ENCODE data around the gene LSM4.

DNA sequence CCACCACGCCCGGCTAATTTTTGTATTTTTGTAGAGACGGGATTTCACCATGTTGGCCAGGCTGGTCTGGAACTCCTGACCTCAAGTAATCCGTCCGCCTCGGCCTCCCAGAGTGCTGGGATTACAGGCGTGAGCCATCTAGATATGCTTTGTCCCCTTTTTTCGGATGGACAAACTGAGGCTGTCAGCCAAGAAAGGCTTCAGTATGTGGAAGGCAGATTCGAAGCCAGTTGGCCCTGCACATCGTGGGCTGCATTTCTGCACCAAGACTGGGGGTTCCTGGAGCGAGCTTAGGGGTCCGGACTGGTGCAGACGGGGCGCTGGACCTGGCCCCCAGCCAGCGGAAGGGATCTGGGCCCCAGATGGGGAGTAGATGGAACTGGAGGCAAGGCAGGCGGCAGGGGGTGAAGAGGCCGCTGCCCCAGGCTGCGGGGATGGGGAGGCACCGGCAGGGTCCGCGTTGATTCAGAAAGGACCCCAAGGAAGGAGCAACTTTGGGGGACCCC is 31.8 kb downstream of the LSM4 start:
- TF ChIP-seq, protein P1, sequence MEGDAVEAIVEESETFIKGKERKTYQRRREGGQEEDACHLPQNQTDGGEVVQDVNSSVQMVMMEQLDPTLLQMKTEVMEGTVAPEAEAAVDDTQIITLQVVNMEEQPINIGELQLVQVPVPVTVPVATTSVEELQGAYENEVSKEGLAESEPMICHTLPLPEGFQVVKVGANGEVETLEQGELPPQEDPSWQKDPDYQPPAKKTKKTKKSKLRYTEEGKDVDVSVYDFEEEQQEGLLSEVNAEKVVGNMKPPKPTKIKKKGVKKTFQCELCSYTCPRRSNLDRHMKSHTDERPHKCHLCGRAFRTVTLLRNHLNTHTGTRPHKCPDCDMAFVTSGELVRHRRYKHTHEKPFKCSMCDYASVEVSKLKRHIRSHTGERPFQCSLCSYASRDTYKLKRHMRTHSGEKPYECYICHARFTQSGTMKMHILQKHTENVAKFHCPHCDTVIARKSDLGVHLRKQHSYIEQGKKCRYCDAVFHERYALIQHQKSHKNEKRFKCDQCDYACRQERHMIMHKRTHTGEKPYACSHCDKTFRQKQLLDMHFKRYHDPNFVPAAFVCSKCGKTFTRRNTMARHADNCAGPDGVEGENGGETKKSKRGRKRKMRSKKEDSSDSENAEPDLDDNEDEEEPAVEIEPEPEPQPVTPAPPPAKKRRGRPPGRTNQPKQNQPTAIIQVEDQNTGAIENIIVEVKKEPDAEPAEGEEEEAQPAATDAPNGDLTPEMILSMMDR (IDR thresholded peaks at IDR 0.05; ENCODE audit: insufficient read depth, low read length, poor library complexity, severe bottlenecking) = no peak
- TF ChIP-seq EZH2phosphoT487 (conservative IDR thresholded peaks at IDR 0.05; ENCODE audit: low read length) = no peak
